Breast epithelium (tissue), 4 donors: Measurements from ENCODE around the gene FAM20B. TPM values are rescaled to one million over a fixed set of nuclear protein-coding genes. Genes with fewer than 3 reads are reported as not detected.

Source experiments
- DNase-seq, 2 donors: peaks; one replicate each; pipeline ENCODE4 v3.0.0-alpha.2; 2019; ENCODE audit warnings: low spot score in 2 of 2
- H3K27ac ChIP-seq, 2 donors: fragments of 200-600 bp; sonication (generic) in 1 of 2; one replicate each; pipeline ENCODE4 v1.5.1; 2016 to 2019; ENCODE audit warnings: mild to moderate bottlenecking in 1 of 2
- H3K27me3 ChIP-seq, 2 donors: fragments of 200-600 bp; sonication (generic) in 1 of 2; one replicate each; pipeline versions ENCODE4 v1.5.1 to v1.6.0; 2017 to 2019; ENCODE audit warnings: control low read depth in 1 of 2, mild to moderate bottlenecking in 1 of 2
- H3K36me3 ChIP-seq: fragments of 200-600 bp; one replicate; pipeline ENCODE4 v1.5.1; 2019
- H3K4me1 ChIP-seq, 2 donors: fragments of 200-600 bp; sonication (generic); one replicate each; pipeline ENCODE4 v1.5.1; 2016 to 2019; ENCODE audit warnings: control low read depth in 1 of 2
- H3K4me3 ChIP-seq, 3 donors: fragments of 200-600 bp; sonication (generic); 1 replicate in 2 of 3; 2 replicates in 1 of 3; pipeline ENCODE4 v1.5.1; 2016 to 2019; ENCODE audit warnings: mild to moderate bottlenecking in 3 of 3, moderate library complexity in 2 of 3
- H3K9me3 ChIP-seq, 2 donors: fragments of 200-600 bp; sonication (generic) in 1 of 2; one replicate each; pipeline ENCODE4 v1.5.1; 2016 to 2019; ENCODE audit warnings: control low read depth in 1 of 2
- CTCF ChIP-seq, 3 donors: fragments of 450-650 bp; IDR thresholded peaks; one replicate each; pipeline ENCODE4 v1.5.1; 2016 to 2017; ENCODE audit warnings: antibody characterized with exemption in 3 of 3, mild to moderate bottlenecking in 3 of 3, moderate library complexity in 3 of 3
- POLR2A ChIP-seq: fragments of 450-650 bp; IDR thresholded peaks from one replicate; pipeline ENCODE4 v1.6.1; 2016; ENCODE audit warnings: antibody characterized with exemption, mild to moderate bottlenecking, moderate library complexity
- POLR2AphosphoS5 ChIP-seq, 3 donors: sonication (generic); formaldehyde crosslinking; IDR thresholded peaks; one replicate each; pipeline ENCODE4 v1.6.1; 2017; ENCODE audit warnings: antibody characterized with exemption in 3 of 3
- intact Hi-C: fragments of 100-400 bp; cut with DNase I; formaldehyde crosslinking; loops from one replicate; pipeline ENCODE4 v1.15.1; 2023; ENCODE audit warnings: low total_unique reads
- total RNA-seq, 3 donors: library from RNA; depleted of rRNA; stranded (reverse); fragments of >200 nt; gene quantifications; one replicate each; pipeline ENCODE4 v1.1.0, GENCODE V29; 2016

Gene FAM20B
- total RNA-seq, 3 donors from 2014 or later: 24.3 to 28.8 (median 28.0) TPM

DNA sequence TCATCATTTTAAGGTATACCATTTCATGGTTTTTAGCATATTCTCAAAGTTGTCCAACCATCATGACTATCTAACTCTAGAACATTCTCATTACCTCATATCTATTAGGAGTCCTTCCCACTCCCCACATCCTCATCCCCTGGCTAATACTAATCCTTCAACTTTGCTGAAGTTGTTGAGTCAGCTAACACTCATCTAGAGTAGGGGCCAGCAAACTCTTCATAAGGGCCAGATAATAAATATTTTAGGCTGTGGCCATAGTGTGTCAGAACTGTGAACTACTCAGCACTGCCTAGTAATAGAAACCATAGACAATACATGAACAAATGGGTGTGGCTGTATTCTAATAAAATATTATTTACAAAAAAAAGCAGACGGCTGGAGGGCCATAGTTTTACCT, 99.2 kb downstream of the FAM20B start:
- Histone ChIP-seq H3K9me3 (no peaks in the 10 kb centered on the region), H3K27me3 (no peaks in the 10 kb centered on the region), H3K27ac (no peak overlapping the region), H3K36me3 (no peaks in the 10 kb centered on the region), H3K4me1 (no peaks in the 10 kb centered on the region), H3K4me3 (no peak overlapping the region)
- DNase-seq: no peak
- intact Hi-C loops: no loop called here
- TF ChIP-seq POLR2A (no peak), CTCF (IDR thresholded peaks at IDR 0.05) (no peak), POLR2AphosphoS5 (IDR thresholded peaks at IDR 0.05) (no peak)

Other genes with a start within 250 kb of the FAM20B start
- 100 to 1,000 TPM in 1 of 3 donors, 10 to 100 TPM in 2; 25.2 to 137 (median 30.2) TPM for gene ANGPTL1, start 154.8 kb upstream of the FAM20B start, total RNA-seq
- 10 to 100 TPM; 32.8 to 50.5 (median 35.6) TPM for gene TOR3A, start 56.2 kb downstream of the FAM20B start, total RNA-seq
- 10 to 100 TPM; 23.9 to 27.4 (median 24.3) TPM for gene ABL2, start 203.8 kb downstream of the FAM20B start, total RNA-seq